HEK293 (cell line): ENCODE measurements around the gene ALDH18A1.

ENCODE experiments used
- CTCF ChIA-PET: fragments of 350-600 bp; formaldehyde crosslinking; extraction: SDS; loops from one replicate; lab custom pipeline; 2021; ENCODE audit warnings: antibody characterized with exemption; lab: Yijun Ruan, JAX
- POLR2A ChIA-PET: fragments of 300-600 bp; formaldehyde crosslinking; extraction: SDS; loops from one replicate; lab custom pipeline; 2020; ENCODE audit warnings: antibody characterized with exemption, inconsistent platforms; lab: Yijun Ruan, JAX
- H3K27ac ChIP-seq: fragments of 200-500 bp; sonication (Bioruptor generic); 2 replicates; pipeline ENCODE4 v1.5.1; 2014; ENCODE audit warnings: low read depth, low read length, control low read depth, inconsistent platforms; ENCODE audit errors: extremely low read depth
- H3K36me3 ChIP-seq, 2 experiments: fragments of 200-500 bp in 1 of 2; sonication (Bioruptor generic) in 1 of 2; 1 replicate in 1 of 2; 2 replicates in 1 of 2; pipeline ENCODE4 v1.5.1; 2014 to 2017; ENCODE audit warnings: inconsistent platforms in 2 of 2, low read length in 2 of 2; ENCODE audit not compliant: control insufficient read depth in 2 of 2, insufficient read depth in 1 of 2
- H3K4me1 ChIP-seq: fragments of 200-500 bp; sonication (Bioruptor generic); 2 replicates; pipeline ENCODE4 v1.5.1; 2014; ENCODE audit warnings: mild to moderate bottlenecking, low read length, inconsistent platforms; ENCODE audit not compliant: control insufficient read depth, insufficient read depth
- H3K4me3 ChIP-seq: 2 replicates; pipeline ENCODE4 v1.5.1; 2011; ENCODE audit warnings: low read depth, mild to moderate bottlenecking, control low read depth, low read length, moderate library complexity
- H3K9me3 ChIP-seq: fragments of 200-500 bp; sonication (Bioruptor generic); 2 replicates; pipeline ENCODE4 v1.5.1; 2014; ENCODE audit warnings: low read depth, low read length, inconsistent platforms; ENCODE audit not compliant: control insufficient read depth, insufficient read depth
- IKZF3 ChIP-seq: fragments of 450-650 bp; IDR thresholded peaks from 2 replicates; pipeline ENCODE4 v1.5.0; 2018; ENCODE audit warnings: missing biosample characterization, mild to moderate bottlenecking, missing genetic modification characterization, moderate library complexity
- KLF16 ChIP-seq: fragments of 450-650 bp; formaldehyde crosslinking; IDR thresholded peaks from 2 replicates; pipeline ENCODE4 v1.5.1; 2017; ENCODE audit warnings: missing biosample characterization, missing genetic modification characterization
- OSR2 ChIP-seq: fragments of 450-650 bp; formaldehyde crosslinking; IDR thresholded peaks from 2 replicates; pipeline ENCODE4 v1.5.1; 2016; ENCODE audit warnings: missing biosample characterization, missing genetic modification characterization
- SP2 ChIP-seq: fragments of 450-650 bp; formaldehyde crosslinking; IDR thresholded peaks from 2 replicates; pipeline ENCODE4 v1.5.1; 2016; ENCODE audit warnings: missing biosample characterization, missing genetic modification characterization
- YY2 ChIP-seq: fragments of 450-650 bp; formaldehyde crosslinking; IDR thresholded peaks from 2 replicates; pipeline ENCODE4 v1.5.1; 2016; ENCODE audit warnings: missing biosample characterization, missing genetic modification characterization
- ZFP3 ChIP-seq: fragments of 450-650 bp; formaldehyde crosslinking; IDR thresholded peaks from 2 replicates; pipeline ENCODE4 v1.5.1; 2016; ENCODE audit warnings: low read depth, missing biosample characterization, missing genetic modification characterization
- ZNF112 ChIP-seq: fragments of 450-650 bp; formaldehyde crosslinking; IDR thresholded peaks from 2 replicates; pipeline ENCODE4 v1.5.0; 2017; ENCODE audit warnings: missing biosample characterization, missing genetic modification characterization
- ZNF114 ChIP-seq: fragments of 450-650 bp; formaldehyde crosslinking; IDR thresholded peaks from 2 replicates; pipeline ENCODE4 v1.5.0; 2017; ENCODE audit warnings: missing biosample characterization, missing genetic modification characterization
- ZNF155 ChIP-seq: fragments of 450-650 bp; formaldehyde crosslinking; IDR thresholded peaks from 2 replicates; pipeline ENCODE4 v1.5.1; 2016; ENCODE audit warnings: missing biosample characterization, missing genetic modification characterization
- ZNF341 ChIP-seq: fragments of 450-650 bp; formaldehyde crosslinking; IDR thresholded peaks from 2 replicates; pipeline ENCODE4; 2016; ENCODE audit warnings: low read depth, missing biosample characterization, missing genetic modification characterization
- ZNF416 ChIP-seq: fragments of 450-650 bp; formaldehyde crosslinking; IDR thresholded peaks from 2 replicates; pipeline ENCODE4 v1.5.1; 2016; ENCODE audit warnings: missing biosample characterization, missing genetic modification characterization
- ZNF530 ChIP-seq: fragments of 450-650 bp; formaldehyde crosslinking; IDR thresholded peaks from 2 replicates; pipeline ENCODE4 v1.5.1; 2016; ENCODE audit warnings: low read depth, missing biosample characterization, missing genetic modification characterization
- ZNF596 ChIP-seq: fragments of 450-650 bp; IDR thresholded peaks from 2 replicates; pipeline ENCODE4 v1.5.0; 2018; ENCODE audit warnings: missing biosample characterization, mild to moderate bottlenecking, missing genetic modification characterization, moderate library complexity
- ZNF600 ChIP-seq: fragments of 450-650 bp; formaldehyde crosslinking; IDR thresholded peaks from 2 replicates; pipeline ENCODE4 v1.5.1; 2016; ENCODE audit warnings: missing biosample characterization, missing genetic modification characterization
- ZNF623 ChIP-seq: fragments of 450-650 bp; formaldehyde crosslinking; IDR thresholded peaks from 2 replicates; pipeline ENCODE4 v1.5.1; 2016; ENCODE audit warnings: missing biosample characterization, missing genetic modification characterization
- ZNF692 ChIP-seq: fragments of 450-650 bp; formaldehyde crosslinking; IDR thresholded peaks from 2 replicates; pipeline ENCODE4 v1.5.1; 2016; ENCODE audit warnings: missing biosample characterization, missing genetic modification characterization
- ZNF707 ChIP-seq: fragments of 450-650 bp; formaldehyde crosslinking; IDR thresholded peaks from 2 replicates; pipeline ENCODE4 v1.5.1; 2016; ENCODE audit warnings: missing biosample characterization, missing genetic modification characterization
- TF ChIP-seq, protein P1 (sequence below): fragments of 450-650 bp; formaldehyde crosslinking; IDR thresholded peaks from 2 replicates; pipeline ENCODE4 v1.5.1; 2016; ENCODE audit warnings: missing biosample characterization, missing genetic modification characterization
- TF ChIP-seq, protein P2 (sequence below): fragments of 450-650 bp; IDR thresholded peaks from 2 replicates; pipeline ENCODE4 v1.5.1; 2018; ENCODE audit warnings: missing biosample characterization, mild to moderate bottlenecking, missing genetic modification characterization
- TF ChIP-seq, protein P3 (sequence below): fragments of 450-650 bp; formaldehyde crosslinking; IDR thresholded peaks from 2 replicates; pipeline ENCODE4 v1.5.1; 2016; ENCODE audit warnings: missing biosample characterization, missing genetic modification characterization

Gene ALDH18A1

DNA sequence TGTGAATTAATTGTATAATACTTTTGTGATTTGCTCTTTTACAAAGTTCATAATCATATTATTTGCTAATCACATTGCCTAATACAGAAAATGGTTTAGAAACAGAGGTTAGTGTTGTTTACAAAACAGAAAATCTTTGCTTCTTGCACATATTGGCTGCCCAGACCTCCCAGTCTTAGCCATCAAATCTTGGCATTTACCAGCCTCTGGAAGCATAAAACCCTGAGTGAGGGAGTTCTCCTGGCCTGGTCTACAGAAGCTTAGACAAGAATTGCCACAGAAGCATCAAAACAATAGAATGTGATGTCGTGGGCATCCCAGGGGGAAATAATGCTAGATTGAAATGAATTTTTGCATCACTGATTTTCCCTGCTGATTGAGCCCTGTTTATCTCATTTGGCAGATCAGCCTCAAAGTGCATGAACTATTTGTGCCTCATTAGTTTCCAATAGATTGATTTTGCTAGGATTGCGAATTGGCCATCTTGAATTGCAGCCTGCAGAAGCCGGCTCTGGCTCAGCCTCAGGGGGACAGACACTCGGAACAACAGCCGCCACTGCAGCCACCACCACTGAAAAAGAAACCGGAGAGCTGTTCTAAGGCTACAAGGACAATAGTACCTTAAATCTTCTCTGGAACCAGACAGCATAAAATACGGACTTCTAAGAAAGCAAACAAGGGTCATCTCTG is 84.2 kb downstream of the ALDH18A1 start:
- CTCF ChIA-PET = interaction anchor here (1.0 kb wide), 1 partner anchor 127 kb away, joined by 3 read pairs; no protein-coding TSS in a partner anchor
- Histone ChIP-seq H3K4me3 (no peak overlapping the region), H3K9me3 (no peaks in the 10 kb centered on the region), H3K36me3 (no peaks in the 10 kb centered on the region), H3K4me1 (0 out of 2 replicates have a peak, but pooled peaks cover 2% of the 10 kb centered on the region), H3K27ac (no peak overlapping the region)
- peak; percentile 24; the same call in 1 of the 2 replicates for TF ChIP-seq ZNF341
- TF ChIP-seq ZNF692 (tag by site-specific recombination) = no peak
- POLR2A ChIA-PET = no interaction called here

DNA sequence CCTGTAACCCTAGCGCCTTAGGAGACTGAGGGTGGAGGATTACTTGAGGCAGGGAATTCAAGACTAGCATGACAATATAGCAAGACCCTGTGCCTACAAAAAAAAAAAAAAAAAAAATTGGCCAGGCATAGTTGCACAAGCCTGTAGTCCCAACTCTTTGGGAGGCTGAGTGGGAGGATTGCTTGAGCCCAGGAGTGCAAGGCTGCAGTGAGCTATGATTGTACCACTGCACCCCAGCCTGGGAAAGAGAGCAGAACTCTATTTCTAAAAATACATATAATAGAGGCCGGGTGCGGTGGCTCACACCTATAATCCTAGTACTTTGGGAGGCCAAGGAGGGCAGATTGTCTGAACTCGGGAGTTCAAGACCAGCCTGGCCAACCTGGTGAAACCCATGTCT is 85.1 kb downstream of the ALDH18A1 start:
- TF ChIP-seq ZNF112 (no peak), ZNF596 (tag by site-specific recombination) (no peak), ZNF530 (no peak), OSR2 (tag by site-specific recombination) (no peak), ZFP3 (tag by site-specific recombination) (no peak), ZNF692 (tag by site-specific recombination) (no peak), ZNF600 (tag by site-specific recombination) (no peak), ZNF623 (tag by site-specific recombination) (no peak), ZNF114 (tag by site-specific recombination) (no peak), KLF16 (tag by site-specific recombination) (no peak), ZNF707 (tag by site-specific recombination) (no peak), ZNF155 (no peak), YY2 (no peak), IKZF3 (tag by site-specific recombination) (no peak), ZNF416 (tag by site-specific recombination) (no peak), SP2 (tag by site-specific recombination) (no peak)
- TF ChIP-seq, protein P1, sequence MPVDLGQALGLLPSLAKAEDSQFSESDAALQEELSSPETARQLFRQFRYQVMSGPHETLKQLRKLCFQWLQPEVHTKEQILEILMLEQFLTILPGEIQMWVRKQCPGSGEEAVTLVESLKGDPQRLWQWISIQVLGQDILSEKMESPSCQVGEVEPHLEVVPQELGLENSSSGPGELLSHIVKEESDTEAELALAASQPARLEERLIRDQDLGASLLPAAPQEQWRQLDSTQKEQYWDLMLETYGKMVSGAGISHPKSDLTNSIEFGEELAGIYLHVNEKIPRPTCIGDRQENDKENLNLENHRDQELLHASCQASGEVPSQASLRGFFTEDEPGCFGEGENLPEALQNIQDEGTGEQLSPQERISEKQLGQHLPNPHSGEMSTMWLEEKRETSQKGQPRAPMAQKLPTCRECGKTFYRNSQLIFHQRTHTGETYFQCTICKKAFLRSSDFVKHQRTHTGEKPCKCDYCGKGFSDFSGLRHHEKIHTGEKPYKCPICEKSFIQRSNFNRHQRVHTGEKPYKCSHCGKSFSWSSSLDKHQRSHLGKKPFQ (tag by site-specific recombination) = no peak
- TF ChIP-seq, protein P2, sequence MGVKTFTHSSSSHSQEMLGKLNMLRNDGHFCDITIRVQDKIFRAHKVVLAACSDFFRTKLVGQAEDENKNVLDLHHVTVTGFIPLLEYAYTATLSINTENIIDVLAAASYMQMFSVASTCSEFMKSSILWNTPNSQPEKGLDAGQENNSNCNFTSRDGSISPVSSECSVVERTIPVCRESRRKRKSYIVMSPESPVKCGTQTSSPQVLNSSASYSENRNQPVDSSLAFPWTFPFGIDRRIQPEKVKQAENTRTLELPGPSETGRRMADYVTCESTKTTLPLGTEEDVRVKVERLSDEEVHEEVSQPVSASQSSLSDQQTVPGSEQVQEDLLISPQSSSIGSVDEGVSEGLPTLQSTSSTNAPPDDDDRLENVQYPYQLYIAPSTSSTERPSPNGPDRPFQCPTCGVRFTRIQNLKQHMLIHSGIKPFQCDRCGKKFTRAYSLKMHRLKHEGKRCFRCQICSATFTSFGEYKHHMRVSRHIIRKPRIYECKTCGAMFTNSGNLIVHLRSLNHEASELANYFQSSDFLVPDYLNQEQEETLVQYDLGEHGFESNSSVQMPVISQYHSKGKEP = no peak
- TF ChIP-seq, protein P3, sequence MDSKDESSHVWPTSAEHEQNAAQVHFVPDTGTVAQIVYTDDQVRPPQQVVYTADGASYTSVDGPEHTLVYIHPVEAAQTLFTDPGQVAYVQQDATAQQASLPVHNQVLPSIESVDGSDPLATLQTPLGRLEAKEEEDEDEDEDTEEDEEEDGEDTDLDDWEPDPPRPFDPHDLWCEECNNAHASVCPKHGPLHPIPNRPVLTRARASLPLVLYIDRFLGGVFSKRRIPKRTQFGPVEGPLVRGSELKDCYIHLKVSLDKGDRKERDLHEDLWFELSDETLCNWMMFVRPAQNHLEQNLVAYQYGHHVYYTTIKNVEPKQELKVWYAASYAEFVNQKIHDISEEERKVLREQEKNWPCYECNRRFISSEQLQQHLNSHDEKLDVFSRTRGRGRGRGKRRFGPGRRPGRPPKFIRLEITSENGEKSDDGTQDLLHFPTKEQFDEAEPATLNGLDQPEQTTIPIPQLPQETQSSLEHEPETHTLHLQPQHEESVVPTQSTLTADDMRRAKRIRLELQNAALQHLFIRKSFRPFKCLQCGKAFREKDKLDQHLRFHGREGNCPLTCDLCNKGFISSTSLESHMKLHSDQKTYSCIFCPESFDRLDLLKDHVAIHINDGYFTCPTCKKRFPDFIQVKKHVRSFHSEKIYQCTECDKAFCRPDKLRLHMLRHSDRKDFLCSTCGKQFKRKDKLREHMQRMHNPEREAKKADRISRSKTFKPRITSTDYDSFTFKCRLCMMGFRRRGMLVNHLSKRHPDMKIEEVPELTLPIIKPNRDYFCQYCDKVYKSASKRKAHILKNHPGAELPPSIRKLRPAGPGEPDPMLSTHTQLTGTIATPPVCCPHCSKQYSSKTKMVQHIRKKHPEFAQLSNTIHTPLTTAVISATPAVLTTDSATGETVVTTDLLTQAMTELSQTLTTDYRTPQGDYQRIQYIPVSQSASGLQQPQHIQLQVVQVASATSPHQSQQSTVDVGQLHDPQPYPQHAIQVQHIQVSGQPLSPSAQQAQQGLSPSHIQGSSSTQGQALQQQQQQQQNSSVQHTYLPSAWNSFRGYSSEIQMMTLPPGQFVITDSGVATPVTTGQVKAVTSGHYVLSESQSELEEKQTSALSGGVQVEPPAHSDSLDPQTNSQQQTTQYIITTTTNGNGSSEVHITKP (tag by site-specific recombination) = no peak
- H3K36me3 ChIP-seq = no peaks in the 10 kb centered on the region
- H3K4me3 ChIP-seq = no peak overlapping the region
- CTCF ChIA-PET = no interaction called here
- POLR2A ChIA-PET = no interaction called here
- H3K4me1 ChIP-seq = 0 out of 2 replicates have a peak, but pooled peaks cover 2% of the 10 kb centered on the region
- H3K9me3 ChIP-seq = no peaks in the 10 kb centered on the region
- H3K27ac ChIP-seq = no peak overlapping the region
